GM18508 (cell line): ENCODE data around the gene CDC42BPB.
"Not testable (repeated sequence)": the region's sequence is repeated elsewhere in the genome, so short reads cannot be mapped to it uniquely, and the experiment has no call there.

ENCODE experiments used
- ATAC-seq: cut with Tn5 transposase; IDR thresholded peaks from one replicate; pipeline ENCODE4 v1.9.1; 2021; ENCODE audit warnings: moderate number of reproducible peaks; ENCODE audit not compliant: insufficient read depth, unreplicated experiment

Gene CDC42BPB

DNA sequence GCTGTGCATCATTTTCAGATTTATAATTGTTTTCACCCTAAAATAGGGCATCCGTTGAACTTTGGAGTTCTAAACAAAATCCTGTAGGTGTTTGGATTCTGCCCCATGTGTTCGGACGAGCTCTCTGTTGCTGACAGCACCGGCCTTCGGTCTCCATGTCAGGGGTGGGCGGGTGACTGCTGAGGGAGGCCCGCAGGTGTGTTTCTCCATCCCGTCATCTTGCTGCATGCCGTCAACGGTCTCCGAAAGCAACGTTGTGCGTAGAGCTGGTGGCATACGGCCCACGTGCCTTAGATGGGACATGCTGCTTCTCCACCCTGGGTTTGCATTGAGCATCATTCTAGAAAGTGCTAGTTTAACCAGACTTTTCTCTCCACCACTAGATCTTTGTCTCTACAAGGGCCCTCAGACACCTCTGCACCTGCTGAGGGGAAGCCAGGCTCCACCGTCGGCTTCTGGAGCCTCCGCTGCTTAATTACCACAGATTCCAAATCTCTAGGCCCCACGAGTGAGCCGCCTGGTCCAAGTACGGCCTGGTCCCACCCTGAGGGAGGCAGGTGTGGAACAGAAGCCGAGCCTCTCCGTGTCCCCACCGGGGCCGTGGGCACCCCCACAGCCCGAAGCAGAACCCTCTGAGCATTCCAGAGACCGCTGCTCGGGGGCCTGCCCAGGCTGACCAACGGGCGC is 150.6 kb downstream of the CDC42BPB start:
- ATAC-seq, result no peak

DNA sequence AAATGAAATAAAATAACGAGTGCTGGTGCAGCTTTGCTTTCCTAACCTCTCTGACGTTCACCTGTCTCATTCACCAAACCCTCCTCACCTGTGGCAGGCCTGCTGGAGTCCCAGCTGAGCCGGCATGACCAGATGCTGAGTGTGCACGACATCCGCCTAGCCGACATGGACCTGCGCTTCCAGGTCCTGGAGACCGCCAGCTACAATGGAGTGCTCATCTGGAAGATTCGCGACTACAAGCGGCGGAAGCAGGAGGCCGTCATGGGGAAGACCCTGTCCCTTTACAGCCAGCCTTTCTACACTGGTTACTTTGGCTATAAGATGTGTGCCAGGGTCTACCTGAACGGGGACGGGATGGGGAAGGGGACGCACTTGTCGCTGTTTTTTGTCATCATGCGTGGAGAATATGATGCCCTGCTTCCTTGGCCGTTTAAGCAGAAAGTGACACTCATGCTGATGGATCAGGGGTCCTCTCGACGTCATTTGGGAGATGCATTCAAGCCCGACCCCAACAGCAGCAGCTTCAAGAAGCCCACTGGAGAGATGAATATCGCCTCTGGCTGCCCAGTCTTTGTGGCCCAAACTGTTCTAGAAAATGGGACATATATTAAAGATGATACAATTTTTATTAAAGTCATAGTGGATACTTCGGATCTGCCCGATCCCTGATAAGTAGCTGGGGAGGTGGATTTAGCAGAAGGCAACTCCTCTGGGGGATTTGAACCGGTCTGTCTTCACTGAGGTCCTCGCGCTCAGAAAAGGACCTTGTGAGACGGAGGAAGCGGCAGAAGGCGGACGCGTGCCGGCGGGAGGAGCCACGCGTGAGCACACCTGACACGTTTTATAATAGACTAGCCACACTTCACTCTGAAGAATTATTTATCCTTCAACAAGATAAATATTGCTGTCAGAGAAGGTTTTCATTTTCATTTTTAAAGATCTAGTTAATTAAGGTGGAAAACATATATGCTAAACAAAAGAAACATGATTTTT is 151.9 kb downstream of the CDC42BPB start:
- ATAC-seq, result no peak

DNA sequence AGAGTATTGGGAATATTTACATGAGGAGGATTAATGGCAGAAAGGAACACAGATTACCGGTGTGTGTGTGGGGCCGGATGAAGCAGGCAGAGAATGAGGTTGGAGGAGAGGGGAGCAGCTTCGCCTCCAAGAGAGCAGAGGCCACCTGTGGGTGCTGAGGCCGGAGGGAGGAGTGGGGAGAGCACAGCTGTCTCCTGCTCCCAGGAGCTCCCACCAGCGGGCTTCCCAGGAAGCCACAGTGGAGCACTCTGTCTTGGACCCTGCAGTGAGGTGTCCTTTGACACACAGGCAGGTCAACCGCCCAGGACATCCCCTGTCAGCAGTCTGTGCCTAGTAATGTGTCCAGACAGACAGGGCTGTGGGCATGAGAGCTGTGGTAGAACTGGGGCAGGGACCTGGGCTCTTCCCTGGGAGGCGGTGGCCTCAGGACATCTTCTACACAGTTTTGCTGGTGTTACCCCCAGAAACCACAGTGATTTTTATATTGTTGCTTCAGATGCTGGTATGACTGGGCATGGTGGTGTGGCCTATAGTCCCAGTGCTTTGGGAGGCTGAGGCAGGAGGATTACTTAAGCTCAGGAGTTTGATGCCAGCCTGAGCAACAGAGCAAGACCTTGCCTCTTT is 153.3 kb downstream of the CDC42BPB start:
- ATAC-seq, result no peak

DNA sequence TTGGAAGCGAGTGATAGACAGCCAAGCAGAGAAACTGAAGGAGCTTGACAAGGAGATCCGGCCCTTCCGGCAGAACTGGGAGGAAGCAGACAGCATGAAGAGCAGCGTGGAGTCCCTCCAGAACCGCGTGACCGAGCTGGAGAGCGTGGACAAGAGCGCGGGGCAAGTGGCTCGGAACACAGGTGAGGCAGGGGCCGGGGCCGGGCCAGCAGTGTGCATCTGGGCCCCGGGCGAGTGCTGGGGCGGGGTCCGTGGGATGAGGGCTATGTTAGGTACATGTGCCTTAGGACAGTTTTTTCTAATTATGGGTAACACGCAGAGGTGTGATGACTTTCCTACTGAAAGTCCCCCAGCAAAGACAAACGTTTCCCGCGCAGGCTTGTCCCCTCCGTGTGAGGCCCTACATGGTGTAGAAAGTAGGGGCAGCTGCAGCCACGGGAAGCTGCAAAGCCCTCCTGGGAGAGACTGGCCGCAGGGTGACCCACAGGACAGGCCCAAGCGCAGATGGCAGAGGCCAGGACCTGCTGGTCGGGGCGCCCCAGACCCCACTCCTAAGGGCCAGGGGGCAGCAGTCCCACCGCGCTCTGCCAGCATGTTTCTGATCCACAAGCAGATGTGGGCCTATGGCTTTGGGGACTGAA is 154.0 kb downstream of the CDC42BPB start:
- no peak for ATAC-seq

DNA sequence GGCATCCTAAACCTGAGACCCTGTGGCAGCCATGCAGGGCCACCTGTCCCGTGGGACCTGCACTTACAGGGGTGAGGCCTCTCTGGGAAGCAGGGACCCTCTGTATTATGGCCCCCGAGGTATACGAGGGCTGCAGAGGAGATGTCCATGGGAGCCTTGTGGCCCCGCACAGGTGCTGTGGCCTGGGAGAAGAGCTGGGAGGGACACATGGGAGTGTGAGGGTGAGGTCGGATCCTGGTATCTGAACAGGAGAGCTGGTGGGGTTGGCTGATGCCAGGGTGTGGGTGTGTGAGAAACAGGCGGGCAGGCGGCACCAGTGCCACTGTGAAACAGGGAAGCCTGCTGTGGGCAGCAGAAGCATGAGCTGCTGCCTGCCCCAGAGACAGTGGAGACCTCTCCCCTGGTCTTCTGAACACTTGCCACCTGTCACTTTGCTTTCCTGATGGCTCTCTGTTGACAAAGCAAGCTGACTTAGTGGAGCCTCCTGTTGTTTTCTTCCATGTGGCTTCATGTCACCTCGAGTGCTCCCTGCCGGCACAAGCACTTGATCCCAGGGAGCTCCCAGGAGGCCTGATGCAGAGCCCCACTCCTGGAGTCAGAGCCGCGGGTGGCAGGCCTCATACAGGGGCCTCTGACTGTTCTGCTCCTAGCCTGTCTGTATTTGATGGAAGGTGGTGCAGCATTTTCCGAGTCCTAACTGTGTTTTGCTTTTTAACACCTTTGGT is 154.7 kb downstream of the CDC42BPB start:
- ATAC-seq, result no peak

DNA sequence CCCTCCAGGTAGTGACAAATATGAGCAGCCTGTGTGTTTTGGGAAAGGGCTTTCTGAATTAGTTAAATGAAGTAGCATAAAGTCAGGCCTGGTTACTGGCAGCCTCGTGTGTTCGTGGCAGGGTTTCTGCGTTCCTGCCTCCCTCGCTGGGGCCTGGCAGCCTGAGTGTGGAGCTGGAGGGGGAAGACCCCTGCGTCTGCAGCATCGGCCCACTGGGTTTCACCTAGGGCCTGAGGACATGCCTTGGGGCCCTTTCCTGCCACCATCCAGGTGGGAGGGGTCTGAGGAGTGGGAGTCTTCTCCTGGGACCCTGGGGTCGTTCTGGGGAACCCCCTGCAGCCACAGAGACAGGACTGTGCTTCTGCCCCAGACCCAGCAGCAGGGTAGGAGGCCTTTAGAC is 155.3 kb downstream of the CDC42BPB start:
- ATAC-seq, result no peak

DNA sequence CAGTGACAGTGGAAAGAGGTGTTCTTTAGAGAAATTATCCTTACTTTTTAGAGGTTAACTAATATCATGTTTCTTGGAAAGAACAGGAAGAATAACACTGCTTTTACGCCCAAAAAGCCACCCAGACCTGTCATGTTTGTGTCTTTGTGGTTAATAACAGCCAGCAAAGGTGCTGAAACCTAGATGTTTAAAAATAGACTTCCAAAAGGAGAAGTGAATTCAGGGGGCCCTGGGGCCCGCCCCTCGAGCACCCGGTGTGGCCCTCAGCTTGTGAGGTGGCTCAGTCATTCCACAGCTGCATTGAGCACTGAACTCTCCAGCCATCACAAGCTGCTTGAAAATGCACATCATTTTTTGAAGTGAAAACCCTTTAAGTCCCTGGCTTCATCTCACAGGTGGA is 155.7 kb downstream of the CDC42BPB start:
- ATAC-seq, result peak; percentile 29

DNA sequence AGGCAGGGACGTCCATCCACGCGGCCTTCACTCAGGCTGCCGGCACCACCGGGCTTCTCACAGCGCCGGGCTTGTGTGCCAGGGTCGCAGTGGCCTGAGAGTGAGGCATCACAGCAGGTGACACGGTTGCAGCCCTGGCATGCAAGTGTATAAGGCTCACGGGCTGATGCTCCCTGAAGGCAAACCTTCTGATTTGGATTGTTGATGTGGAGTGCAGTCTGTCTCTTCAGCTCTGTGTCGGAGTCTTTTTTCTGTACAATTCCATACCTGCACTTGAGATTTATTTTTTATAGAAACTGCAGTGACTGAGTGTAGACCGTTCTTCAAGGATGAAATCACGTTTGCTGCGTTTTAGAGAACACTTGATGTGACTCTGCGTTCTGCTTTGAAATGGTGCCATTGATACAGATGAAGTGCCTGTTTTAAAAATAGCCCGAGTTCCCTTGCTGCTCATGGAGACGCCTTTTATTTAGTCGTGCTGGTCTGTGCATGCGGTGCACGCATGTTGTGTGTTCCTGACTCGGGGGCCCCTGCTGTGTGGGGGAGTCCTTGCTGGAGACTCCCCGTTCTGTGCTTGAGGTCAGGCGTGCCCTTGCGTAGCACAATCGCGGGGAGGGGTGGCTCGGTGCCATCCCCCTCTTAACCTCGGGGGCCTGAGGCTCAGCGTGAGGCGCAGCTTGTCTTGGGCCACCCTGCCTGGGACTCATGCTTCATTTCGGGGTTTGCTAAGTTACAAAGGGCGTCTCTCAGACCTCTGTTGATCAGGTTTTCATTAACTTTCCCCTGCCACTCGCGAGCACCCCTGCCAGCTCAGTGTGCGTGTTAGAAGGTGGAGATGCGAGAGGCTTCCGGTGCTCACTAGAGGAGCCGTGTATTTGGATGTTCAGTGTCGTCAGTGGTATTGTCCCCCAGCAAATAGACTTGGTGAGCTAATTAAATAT is 156.4 kb downstream of the CDC42BPB start:
- ATAC-seq, result no peak

DNA sequence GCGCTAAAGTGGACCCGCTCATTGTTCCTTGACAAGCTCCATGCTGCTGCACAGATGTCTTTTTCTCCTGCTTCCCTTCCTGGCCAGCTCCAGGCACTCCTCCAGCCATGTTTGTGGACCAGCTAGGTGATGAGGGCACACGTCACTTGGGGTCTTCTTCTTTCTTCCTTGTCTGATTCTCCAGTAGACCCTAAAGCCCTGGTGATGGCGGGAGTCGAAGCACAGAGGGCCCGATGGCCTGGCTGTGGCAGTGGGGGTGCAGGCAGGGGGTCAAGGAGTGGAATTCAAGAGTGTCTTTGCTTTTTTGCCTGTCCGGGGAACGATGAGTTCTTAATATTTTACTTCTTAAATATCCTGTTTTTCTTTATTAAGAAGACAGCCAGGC is 157.8 kb downstream of the CDC42BPB start:
- no peak for ATAC-seq

DNA sequence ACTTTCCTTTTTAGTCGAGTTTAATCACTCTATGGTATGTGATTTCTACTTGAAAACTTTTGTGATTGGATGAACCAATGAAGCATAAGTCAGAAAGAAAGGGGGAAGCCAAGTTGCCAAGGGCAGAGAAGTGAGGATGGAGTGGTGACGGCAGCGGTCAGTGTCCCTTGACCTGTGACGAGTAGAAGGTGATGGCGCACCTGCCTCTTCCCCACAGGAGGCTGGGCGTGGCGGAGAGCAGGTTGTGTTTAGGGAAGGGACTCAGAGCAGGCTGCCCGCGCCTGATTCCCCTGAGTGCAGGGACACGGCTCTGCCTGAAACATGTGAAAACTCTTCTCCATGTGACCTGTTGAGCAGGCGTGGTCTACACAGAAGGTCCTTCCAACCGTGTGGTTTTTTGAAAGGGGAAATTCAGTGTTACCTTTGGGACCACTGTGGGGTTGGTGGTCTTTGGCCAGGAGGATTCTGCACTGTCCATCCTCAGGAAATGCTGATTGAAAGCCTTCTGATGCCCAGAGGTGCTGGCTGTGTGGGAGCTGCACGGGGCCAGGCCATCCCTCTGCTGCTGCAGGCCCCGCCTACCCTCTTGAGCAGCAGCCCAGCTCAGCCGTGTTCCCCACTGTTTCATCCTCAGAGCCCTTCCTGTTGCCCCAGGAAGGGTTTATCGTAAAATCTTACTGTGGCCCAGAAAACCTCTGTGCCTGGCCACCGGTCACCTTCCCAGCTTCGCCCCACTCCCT is 158.4 kb downstream of the CDC42BPB start:
- no peak for ATAC-seq

DNA sequence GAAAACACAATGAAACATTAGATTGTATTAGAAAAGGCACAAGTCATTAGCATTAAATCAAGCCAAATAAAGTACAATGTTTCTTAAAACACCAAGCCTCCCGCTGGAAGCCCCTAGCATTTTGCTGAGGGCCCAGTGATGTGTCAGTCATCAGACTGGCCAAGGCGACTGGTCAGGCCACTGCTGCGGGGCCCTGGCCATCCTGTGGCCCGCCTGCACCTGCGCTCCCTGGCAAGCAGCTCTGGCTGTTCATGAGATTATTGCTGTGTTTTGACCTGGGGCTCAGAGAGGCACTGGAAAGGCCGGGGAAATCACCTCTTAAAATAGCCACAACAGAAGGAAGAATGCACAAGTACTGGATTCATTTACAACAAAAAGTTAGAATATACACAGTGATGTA is 159.1 kb downstream of the CDC42BPB start:
- no peak for ATAC-seq

DNA sequence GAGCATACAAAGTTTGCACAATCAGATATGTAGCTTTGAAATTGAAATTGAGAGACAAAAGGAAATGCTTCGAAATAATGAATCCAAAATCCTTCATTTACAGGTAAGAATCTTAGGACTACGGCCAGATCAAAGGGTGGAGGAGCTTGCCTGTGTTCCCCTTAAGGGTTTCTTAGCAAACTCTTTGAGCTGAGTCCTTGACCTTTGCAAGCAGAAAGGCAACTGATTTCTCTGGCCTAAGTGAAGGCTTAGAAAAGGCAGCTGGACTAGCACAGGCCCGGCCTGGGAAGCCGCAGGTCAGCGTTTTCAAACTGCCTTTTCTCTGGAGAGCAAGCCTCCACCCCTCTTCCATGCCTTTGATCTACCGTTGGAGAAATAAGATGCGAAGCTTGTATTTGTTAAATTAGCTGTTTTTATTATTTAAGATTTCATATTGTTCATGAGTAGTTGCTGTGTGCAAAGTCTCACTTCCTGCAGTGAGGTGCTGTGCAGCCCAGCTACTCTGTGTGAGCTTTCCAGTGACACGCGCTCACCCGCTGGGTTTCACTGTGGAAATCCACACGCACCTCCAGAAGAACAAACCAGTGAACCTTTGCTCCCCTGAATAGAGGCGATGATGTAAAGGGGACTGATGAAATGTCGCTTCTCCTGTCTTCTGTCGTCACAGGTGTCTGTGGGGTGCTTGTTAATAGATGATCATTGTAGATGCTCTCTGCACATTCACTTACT is 159.9 kb downstream of the CDC42BPB start:
- no peak for ATAC-seq

DNA sequence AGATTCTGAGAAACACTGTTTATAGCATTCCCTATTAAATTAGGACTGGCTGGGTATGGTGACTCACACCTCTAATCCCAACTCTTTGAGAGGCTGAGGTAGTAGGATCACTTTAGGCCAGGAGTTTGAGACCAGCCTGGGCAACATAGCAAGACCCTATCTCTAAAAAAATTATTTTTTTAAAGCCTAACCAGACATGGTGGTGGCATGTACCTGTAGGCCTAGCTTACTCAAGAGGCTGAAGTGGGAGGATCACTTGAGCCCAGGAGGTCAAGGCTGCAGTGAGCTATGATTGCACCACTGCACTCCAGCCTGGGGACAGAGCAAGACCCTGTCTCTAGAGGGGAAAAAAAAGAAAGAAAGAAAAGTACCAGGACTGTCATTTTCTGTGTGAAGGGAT is 160.6 kb downstream of the CDC42BPB start:
- ATAC-seq, result not testable (repeated sequence)

DNA sequence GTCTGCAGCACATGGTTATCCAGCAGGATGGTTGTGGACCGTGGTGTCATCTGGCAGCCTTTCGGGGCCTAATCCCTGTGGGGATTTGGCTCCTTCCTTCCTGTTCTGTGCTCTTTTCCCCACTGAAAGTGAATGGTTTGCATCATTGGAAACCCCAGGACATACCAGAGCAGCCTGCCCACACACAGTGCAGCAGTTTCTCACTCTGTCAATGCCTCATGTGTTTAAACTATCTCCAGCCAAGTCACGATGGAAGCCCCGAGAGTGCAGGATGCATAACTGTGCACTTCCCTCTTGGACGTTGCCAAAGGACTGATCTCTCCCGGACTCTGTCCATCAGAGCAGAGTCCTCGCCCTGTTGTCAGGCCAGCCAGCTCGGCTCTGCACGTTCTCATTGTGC is 163.9 kb downstream of the CDC42BPB start:
- no peak for ATAC-seq

DNA sequence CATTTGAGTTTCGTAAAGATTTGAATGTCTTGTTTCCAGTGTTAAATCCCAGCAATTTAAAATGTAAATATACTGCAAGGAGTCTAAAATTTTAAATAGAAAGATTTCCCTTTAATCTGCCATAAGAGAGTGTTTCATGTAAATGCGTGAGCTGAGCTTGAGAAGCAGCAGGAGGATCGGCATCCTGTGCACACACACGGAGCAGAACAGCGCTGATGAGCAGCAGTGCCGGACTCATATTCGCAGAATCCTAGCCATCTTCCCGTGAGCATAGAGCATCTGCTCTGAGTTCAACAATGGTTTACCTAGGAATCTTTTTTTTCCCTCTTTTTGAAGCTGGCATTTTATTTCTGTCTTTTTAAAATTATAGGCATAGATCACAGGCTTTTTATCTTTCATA is 164.7 kb downstream of the CDC42BPB start:
- ATAC-seq, result no peak

DNA sequence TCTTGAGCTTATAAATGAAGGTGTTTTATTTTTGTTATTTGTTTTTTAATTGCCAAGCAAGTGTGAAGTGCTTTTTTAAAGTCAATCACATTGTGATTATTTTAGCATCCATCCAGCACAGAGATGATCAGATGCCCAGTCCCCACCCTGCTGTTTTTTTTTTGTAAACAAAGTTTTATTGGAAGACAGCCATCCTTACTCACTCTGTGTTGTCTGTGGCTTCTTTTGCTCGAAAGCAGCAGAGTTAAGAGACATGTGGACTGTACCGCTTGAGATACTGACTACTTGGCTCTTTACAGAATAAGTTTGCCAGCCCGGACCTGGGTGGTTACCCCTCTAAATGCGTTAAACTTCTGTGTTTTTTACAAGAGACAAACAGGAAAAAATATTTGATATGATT is 165.8 kb downstream of the CDC42BPB start:
- ATAC-seq, result no peak

DNA sequence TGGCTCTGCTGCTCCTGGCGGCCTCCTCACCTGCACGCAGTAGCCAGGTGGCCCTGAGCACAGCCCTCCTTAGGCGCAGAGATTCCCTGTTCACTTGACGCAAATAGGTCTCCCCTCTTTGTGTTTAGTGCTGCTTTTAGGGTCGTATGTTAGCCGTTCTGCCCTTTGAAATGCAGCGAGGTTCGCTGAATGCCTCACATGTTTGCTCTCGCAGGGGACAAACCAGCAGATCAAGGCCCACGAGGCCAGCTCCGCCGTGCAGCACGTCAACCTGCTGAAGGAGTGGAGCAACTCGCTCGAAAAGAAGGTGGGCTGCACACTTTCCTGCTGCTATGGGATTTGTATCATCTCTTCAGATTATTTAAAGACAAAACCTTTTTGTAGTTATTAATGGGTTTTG is 166.2 kb downstream of the CDC42BPB start:
- no peak for ATAC-seq

DNA sequence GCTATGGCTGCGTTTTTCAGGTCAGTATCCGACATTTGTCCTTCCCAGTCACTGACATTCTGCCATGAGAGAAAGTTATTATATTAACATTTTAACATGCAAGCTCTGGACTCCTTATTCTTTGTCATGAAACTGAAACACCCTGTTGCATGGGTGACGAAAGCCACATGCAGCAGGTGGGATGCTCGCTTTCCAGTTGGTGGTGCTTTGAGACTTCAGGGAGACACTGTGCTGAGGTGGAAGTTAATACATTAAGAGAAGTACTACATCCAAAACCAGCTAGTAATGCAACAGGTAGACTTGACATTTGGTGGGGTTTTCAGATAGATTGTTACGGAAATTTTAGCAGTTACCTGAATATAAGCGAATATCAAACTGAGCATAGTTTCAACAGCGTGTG is 167.7 kb downstream of the CDC42BPB start:
- ATAC-seq, result no peak
